Activated T-cell treated with anti-CD3 and anti-CD28 coated beads for 24 hours (primary cell): Measurements from ENCODE around the gene PNKP.
"Not testable (repeated sequence)": the region's sequence is repeated elsewhere in the genome, so short reads cannot be mapped to it uniquely, and the experiment has no call there.

Experiments
- DNase-seq: peaks from one replicate; pipeline ENCODE4 v3.0.0-alpha.2; 2020; ENCODE audit warnings: low read depth

Gene PNKP

DNA sequence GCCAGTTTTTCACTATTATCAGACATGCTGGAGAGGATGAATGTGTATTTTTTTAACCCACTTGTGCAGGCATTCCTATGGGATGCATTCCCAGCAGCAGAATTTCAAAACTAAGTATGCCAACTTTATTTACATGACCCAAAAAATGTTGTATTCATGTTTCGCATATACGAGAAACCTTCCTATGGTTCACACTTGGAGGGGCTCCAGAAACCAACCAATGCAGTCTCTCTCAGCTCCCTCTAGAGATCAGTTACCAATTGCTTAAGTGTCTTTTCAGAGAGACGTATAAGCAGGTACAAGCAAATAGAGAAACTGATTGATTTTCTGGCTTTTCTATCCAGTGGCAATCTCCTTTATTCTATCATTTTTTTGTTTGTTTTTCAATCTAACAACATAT, 22.0 kb downstream of the PNKP start:
- DNase-seq = no peak

DNA sequence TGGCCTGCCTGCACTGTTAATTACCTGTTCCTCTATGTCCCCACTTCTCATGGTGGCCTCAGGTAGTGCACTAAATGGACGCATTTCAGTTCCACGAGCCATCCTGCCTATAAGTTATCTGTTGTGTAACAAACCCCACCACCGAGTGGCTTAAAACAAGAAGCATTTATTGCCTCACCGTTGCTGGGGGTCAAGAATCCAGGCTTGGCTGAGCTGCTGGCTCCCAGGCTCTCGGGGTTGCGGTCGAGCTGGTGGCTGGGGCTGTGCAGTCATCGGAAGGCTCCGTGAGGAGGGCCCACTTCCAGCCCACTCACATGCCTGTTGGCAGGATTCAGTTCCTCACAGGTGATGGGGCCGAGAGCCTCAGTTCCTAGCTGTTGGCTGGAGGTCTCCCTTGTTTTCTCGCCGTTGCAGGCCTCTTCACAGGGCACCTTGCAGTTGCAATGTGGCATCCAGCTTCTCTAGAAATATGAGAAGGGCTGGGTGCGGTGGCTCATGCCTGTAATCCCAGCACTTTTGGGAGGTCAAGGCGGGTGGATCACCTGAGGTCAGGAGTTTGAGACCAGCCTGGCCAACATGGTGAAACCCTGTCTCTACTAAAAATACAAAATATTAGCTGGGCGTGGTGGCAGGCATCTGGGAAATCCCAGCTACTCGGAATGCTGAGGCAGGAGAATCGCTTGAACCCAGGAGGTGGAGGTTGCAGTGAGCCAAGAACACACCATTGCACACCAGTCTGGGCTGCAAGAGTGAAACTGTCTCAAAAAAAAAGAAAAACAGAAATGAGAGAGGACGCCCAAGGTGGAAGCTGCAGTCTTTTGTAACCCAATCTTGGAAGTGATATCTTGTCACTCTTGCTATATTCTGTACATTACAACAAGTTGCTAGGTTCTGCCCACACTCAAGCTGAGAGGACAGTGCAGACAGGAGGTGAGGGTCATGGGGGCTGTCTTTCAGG, 23.0 kb downstream of the PNKP start:
- no peak for DNase-seq

DNA sequence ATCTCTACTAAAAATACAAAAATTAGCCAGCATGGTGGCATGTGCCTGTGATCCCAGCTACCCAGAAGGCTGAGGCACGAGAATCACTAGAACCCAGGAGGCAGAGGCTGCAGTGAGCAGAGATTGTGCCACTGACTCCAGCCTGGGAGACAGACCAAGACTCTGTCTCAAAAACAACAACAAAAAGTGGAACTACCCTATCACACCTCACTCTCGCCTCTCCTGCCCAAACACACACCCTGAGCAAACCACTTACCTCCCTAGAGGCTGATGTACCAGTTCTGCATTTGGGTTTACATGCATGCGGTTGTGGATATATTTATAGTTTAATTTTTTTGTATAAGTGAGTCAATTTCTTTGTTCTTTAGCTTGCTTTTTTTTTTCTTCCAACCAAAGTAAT, 24.1 kb downstream of the PNKP start:
- no peak for DNase-seq

DNA sequence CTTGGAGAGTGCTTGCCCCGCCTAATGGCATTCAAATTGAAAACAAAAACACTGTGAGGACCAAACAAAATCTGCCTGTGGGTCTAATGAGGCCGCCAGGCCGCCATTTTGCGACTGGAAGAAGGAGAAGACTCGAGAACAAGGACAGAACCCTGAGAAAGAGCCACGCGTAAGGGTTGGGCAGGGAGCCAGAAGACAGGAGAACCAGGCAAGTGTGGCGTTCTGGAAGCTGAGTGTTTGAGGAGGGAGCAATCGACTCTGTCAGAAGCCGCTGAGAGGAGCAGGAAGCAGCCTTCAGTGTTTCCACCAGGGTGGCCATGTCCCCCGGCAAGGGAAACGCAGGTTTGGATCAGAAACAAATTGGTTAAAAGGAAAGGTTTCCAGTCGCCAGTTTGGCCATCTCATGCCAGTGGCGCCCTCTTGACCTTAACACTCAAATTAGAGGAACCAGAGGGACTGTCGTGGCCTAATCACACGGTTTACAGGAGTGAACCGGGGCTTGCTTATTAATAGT, 26.6 kb downstream of the PNKP start:
- DNase-seq = no peak

DNA sequence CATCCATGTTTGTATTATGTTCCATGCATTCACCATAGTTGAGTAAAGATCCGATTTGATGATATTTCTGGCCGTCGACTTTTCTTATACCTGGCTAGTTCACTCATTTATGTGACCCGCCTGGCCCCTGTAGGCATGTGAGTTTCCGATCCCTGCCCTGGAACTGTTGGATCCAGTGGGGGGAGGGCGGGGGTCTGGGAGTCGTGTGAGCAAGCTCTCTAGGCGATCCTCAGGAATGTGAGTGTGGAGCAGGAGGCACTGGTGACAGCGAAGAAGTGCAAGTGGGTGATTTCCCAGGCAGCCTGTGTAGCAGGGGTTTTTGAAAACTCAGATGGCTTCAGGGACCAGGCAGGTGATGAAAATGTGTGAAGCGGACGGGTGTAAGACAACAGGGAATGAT, 27.1 kb downstream of the PNKP start:
- DNase-seq = no peak

DNA sequence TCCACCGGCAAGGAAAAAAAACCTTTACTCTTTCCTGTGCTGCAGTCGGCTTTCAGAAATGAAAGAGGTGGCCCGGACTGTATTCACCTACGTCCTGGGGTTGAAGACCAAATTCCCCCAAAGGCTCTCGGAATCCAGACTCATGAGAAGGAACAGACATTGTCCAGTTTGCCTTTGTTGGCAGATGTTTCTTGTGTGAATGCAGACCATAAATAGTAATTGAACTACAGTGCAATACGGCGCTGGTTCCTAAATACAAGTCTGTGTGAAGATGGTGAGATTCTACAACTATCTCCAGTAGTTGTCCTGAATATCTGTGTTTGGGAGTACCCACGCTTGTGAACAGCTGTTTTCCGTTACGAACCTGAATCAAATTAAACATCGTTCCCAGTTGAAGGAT, 27.7 kb downstream of the PNKP start:
- DNase-seq = no peak

DNA sequence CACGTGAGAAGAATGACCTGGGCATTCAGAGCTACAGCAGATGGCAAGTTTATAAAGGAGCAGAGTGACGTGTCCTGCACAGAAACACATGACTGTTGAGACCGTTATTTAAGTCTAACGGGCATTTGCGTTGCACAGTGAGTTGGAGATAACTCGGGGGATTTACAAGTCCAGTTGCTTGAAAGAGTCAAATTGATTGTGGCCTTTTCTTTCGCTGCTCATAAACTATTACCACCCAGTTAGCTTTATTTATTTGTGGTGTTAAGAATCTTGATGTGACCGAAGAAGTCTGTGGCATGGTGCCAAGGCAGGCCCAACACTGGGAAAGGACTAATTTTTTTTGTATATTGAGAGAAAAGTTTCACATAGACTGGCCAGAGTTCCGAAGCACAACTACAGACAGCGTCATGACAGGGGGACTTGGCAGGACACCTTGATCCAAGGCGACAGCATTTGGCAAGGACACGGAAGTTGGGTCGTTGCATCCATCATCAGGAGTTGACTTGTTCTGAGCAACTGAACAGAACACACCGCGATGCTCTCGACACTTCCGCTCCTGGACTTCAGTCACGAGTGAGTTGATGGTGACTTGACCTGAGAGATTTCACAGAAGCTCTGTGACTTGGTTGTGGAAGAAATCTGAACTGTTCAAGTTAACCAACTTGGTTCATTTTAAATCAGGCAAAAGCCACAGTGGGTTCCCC, 28.3 kb downstream of the PNKP start:
- DNase-seq = no peak

DNA sequence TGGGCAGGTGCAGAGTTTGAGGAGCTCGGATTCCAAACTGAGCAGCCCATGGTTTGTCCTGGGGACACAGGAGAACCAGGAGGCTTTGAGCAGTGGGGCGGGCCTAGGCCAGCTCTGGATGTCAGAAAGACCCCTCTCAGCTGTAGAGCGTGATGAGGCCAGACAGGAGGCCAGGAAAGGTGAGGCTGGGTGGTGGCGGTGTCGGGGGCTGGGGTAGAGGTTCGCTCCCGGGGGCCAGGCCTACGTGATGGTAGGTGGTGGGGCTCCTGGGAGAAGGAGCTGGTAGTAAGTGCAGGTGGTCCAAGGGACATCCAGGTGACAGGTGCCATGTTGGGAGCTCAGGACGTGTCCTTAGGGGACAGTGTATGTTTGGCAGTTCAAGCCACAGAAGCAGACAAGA, 30.0 kb downstream of the PNKP start:
- no peak for DNase-seq

DNA sequence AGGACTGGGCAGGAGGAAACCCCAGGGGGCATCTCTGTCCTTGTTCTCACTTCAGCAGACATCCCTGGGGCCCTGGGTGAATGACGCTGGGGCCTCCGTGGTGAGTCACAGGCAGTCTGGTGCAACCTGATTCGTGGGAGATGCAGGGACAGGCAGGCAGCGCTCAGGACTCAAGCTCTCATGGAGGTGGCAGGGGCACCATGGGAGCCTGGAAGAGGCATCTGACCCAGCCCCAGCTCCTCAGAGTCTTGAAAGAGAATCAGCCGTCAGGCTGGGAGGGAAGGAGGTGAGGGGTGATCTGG, 30.4 kb downstream of the PNKP start:
- DNase-seq = no peak

DNA sequence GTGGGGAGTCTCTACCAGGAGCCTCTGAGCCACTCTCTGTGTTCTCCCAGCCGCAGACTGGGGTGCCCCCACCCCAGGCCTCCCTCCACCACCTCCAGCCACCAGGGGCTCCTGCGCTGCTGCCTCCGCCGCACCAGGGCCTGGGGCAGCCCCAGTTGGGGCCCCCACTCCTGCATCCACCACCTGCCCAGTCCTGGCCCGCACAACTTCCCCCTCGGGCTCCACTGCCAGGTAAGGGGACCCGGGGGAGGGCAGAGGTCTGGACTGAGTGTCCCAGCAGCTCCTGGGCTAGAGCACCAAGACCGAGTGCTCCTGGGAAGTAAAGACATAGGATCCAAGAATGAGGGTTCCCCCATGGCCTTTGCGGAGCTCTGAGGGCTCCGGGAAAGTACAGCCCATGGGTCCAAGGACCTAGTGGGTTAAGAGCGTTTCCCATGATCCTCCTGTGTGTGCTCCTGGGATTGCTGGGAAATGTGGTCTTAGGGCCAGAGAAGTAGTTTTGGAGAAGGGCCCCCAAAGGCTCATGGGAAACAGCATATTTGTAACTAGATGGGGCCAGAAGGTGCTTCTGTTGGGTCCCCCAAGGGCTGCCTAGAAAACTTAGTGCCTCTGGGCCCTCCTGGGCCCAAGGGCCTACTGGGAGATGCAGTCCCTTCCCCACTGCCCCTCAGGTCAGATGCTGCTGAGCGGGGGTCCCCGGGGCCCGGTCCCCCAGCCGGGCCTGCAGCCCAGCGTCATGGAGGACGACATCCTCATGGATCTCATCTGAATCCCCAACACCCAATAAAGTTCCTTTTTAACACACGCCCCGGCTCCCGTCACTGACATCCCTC, 31.0 kb downstream of the PNKP start:
- no peak for DNase-seq

DNA sequence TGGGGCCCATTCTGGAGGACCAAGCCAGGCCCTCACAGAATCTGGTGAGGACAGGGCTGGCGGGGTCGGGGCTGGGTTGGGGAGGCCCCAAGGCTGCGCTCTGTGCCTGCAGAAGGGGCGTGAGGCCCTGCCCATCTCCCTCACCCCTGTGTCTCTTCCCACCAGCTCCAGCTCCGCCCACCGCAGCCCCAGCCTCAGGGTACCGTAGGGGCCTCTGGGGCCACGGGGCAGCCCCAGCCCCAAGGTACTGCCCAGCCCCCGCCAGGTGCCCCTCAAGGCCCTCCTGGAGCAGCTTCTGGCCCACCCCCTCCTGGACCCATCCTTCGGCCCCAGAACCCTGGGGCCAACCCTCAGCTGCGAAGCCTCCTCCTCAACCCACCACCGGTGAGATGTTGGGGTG, 31.8 kb downstream of the PNKP start:
- no peak for DNase-seq

DNA sequence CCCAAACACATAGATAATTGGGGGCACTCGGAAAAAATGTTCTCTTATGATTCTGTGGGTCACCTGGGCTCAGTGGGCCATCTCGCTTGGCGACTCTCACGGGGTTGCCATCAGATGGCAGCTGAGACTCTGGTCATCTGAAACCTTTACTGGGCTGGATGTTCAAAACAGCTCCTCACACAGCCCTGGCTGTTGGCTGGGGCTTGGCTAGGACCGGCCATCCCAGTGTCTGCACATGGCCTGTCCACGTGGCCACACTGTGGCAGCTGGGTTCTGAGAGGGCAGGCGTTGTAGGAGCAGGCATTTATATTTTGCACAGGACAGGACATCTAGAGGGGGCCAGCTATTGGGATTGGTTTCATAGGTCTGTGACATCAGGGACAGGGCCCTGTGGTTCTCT, 33.8 kb downstream of the PNKP start:
- no peak for DNase-seq

DNA sequence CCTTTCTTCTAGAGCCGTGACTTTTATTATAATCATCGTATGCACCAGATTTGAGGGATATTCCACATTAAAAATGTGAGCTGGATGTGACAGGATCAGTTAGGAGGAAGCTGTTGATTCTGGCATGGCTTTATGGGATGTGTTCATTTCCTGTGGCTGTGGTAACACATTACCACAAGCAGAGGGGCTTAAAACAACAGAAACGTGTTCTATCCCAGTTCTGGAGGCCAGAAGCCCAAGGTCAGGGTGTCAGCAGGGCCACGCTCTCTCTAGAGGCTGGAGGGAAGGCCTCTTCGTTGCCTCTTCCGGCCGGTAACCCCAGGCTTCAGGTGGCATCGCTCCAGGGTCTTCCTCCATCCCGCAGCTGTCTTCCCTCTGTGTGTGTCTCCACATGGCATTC, 34.8 kb downstream of the PNKP start:
- no peak for DNase-seq

DNA sequence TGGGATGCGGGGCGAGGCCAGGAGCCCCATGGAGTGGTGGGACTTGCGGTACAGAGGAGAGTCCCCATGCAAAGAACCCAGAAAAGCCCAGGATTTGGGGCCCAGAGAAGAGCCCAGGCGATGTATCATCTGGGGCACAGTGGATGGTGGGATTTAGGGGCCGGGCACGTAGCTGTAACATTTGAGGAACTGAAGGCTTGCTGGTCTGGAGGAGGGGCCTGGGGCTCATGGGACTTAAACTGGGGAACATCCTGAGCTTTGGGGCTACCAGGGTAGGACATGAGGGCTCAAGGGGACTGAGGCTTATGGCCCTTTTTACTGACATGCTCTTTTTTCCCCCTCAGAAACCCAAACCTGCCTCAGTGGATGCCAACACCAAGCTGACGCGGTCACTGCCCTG, 35.8 kb downstream of the PNKP start:
- DNase-seq = no peak

DNA sequence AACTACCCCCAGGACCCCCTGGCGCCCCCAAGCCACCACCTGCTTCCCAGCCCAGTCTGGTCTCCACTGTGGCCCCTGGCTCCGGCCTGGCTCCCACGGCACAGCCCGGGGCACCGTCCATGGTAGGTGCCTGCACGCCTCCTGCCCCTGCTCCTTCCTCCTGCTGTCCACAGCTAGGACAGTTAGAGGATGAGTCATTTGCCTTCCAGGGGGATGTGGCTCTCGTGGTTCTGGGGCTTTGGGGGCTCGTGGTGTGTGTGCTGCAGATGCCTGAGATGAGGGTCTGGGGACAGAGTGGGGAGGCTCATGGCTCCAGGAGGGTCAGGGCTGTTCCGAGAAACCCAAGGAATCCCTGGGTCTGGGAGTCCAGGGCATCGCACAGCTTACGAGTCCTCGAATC, 36.6 kb downstream of the PNKP start:
- DNase-seq = no peak

DNA sequence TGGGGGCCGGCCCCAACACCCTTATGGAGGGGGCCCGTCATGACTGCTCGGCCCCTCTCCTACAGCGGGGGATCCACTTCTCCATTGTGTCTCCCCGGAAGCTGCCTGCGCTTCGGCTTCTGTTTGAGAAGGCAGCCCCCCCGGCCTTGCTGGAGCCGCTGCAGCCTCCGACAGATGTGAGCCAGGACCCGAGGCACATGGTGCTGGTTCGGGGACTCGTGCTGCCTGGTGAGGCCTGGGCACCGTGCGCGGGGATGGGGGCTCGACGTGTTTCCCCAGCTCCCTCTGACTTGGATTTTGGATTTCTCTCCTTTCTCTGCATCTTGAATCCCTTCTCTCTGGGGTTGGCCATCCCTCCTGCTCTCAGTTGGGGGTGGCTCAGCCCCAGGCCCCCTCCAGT, 37.7 kb downstream of the PNKP start:
- no peak for DNase-seq

DNA sequence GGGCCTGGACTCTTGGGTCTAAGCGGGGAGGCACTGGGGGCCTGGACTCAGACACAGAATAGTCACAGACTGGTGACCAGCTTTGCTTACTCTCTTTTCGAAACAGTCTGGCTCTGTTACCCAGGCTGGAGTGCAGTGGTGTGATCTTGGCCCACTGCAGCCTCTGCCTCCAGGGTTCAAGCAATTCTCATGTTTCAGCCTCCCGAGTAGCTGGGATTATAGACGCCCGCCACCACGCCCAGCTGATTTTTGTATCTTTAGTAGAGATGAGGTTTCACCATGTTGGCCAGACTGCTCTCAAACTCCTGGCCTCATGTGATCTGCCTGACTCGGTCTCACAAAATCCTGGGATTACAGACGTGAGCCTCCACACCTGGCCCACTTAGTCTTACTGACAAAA, 38.2 kb downstream of the PNKP start:
- DNase-seq = no peak

DNA sequence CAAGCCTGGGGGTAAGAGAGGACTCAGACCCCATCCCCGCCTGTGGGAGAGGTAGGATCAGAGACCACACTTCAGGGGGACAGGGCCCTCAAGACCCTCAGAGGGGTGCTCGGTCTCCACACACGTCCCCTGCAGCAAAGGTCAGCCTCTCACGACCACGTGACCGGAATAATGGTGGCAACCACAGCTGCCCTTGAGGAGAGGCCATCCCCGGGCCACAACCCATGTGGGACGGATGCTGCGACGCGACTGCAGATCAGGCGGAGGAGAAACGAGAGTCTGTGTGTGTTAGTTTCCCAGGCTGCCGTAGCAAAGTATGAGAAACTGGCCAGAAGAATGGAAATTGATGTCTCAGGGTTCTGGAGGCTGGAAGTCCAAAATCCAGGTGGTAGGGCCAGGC, 40.3 kb downstream of the PNKP start:
- DNase-seq = no peak

DNA sequence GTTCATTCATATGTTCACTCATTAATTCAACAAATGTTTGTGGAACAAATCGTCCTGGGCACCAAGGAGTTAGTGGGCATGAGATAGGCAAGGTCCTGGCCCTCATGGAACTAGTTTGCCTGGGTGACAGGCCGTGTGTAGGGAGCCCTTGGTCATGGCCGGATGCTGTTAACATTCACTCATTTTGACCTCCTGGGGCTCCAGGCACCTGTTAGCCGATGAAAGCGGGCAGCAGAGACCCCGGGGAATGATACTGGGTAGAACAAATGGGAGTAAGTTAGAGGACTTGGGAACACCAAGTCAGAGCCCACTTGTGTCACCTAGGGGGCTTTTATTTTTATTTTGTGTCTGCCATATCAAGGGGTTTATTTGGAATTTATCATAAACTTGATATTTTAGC, 42.7 kb downstream of the PNKP start:
- DNase-seq = no peak

DNA sequence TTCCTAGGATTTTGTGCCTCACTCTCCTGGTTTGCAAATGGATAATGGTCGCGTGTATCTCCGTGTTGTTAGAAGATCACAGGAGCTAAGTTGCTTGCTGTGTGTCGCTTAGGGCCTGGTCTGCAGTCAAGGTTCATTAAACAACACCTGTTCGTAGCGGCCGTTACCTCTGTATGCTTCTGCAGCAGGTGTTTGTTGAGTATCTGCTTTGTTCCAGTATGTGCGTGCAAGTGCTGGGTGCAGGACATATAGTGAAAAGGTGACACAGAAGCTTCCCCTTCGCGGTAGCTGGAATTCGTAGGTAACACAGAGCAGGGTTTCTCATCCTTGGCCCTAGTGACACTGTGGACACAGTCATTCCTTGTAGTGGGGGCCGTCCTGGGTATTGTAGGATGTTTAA, 43.9 kb downstream of the PNKP start:
- no peak for DNase-seq

DNA sequence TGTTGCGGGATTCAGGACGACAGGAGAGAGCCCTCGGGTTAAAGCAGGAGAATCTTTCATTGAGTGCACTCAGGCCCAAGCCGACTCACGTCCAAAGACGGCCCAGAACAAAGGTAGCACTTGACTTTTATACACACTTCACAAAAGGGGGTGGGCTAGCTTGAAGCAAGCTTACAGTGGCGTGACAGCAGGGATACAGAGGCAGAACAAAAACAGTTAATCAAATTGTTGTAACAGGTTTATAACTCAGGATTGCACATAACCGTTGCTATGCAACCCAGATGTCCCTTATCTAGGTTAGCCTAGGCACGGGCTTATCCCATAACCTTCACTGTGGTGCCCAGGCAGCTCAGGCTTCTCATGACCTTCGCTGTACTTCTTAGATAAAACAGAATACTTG, 47.3 kb downstream of the PNKP start:
- DNase-seq = no peak

DNA sequence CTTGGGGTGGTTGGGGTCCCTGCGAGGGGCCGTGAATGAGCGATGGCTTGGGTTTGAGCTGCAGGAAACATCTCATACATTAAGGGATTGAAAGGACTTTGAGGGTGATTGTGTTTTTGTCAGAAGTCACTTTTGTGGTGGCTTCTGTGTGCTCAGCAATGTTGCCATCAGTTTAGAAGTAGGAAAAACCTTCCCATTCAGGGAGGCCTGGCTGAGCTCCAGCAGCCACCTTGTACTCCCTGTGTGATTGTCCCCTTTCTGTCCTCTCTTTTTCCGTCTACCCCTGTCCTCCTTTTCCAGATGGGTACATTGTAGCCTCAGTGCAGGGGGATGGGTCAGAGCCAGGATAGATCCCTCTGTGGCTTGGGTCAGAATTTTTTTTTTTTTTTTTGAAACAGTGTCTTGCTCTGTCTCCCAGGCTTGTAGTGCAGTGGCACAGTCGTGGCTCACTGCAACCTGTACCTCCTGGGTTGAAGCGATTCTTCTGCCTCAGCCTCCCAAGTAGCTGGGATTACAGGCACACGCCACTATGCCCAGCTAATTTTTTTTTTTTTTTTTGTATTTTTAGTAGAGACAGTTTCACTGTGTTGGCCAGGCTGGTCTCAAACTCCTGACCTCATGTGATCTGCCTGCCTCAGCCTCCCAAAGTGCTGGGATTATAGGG, 47.8 kb downstream of the PNKP start:
- not testable (repeated sequence) for DNase-seq
